ENCODE measurements around the gene PEX16.

The PEX16 gene

GRCh38 chr11:45860348-45860747 lies 57.3 kb downstream of the PEX16 start:
- H3K79me2 ChIP-seq (ENCODE audit: insufficient read depth, low read length) = no peaks in the 10 kb centered on the region
- H3K4me2 ChIP-seq (ENCODE audit: low read length) = no peak overlapping the region
- H3K36me3 ChIP-seq (ENCODE audit: insufficient read depth, low read length) = peaks cover 84% of the 10 kb centered on the region

More at GRCh38 chr11:45860348-45860747, 57.3 kb downstream of the PEX16 start:
- H2AFZ ChIP-seq (ENCODE audit: low read length) = no peak overlapping the region
- TF ChIP-seq CTCF (IDR thresholded peaks at IDR 0.05; ENCODE audit: low read length) = no peak
- H4K20me1 ChIP-seq (ENCODE audit: insufficient read depth, low read length) = no peaks in the 10 kb centered on the region
- no peak overlapping the region for H3K9ac ChIP-seq (ENCODE audit: low read length)
- H3K9me2 ChIP-seq (ENCODE audit: low read depth, low read length) = no peaks in the 10 kb centered on the region
- no peak overlapping the region for H3K4me3 ChIP-seq (ENCODE audit: low read depth, low read length, poor library complexity, severe bottlenecking)
- no peaks in the 10 kb centered on the region for H3K4me1 ChIP-seq (ENCODE audit: insufficient read depth, low read length, severe bottlenecking)
- no peaks in the 10 kb centered on the region for H3F3A ChIP-seq (ENCODE audit: insufficient read depth, low read length)
- no peak overlapping the region for H3K27ac ChIP-seq (ENCODE audit: low read depth, low read length, poor library complexity, severe bottlenecking)
- no peaks in the 10 kb centered on the region for H3K27me3 ChIP-seq (ENCODE audit: insufficient read depth, low read length)
- H3K9me3 ChIP-seq (ENCODE audit: low read length) = no peaks in the 10 kb centered on the region

All from OCI-LY1 (cell line).